H54 (cell line): ENCODE data around the gene SLCO1A2.

ENCODE experiments used
- DNase-seq: peaks from one replicate; pipeline ENCODE4 v3.0.0; 2011; ENCODE audit warnings: low spot score, mixed read lengths; ENCODE audit not compliant: insufficient read length
- FAIRE-seq: peaks from 3 replicates; lab custom pipeline; 2011; peaks lifted over from hg19 to GRCh38; lab: Jason Lieb, UNC
- POLR2A ChIP-seq: IDR thresholded peaks from 2 replicates; pipeline ENCODE4 v1.6.1; 2011; ENCODE audit warnings: low read depth, mild to moderate bottlenecking, low read length

Gene SLCO1A2

GRCh38 chr12:21343636-21344035 lies 8.9 kb upstream of the SLCO1A2 start:
- TF ChIP-seq POLR2A, result no peak
- FAIRE-seq (no peak), DNase-seq (no peak)

- no peak for DNase-seq
- FAIRE-seq, result no peak
- no peak for TF ChIP-seq POLR2A
Observed at GRCh38 chr12:21341769-21342168, 7.1 kb upstream of the SLCO1A2 start.

GRCh38 chr12:21340403-21340802 lies 5.7 kb upstream of the SLCO1A2 start:
- FAIRE-seq (no peak), DNase-seq (no peak)
- no peak for TF ChIP-seq POLR2A

GRCh38 chr12:21339921-21340320 lies 5.2 kb upstream of the SLCO1A2 start:
- no peak for FAIRE-seq
- TF ChIP-seq POLR2A, result no peak
- no peak for DNase-seq

GRCh38 chr12:21337959-21338744 lies 3.4 kb upstream of the SLCO1A2 start:
- DNase-seq (no peak), FAIRE-seq (no peak)
- TF ChIP-seq POLR2A, result no peak

GRCh38 chr12:21337453-21337852 lies 2.7 kb upstream of the SLCO1A2 start:
- FAIRE-seq, result no peak
- no peak for DNase-seq
- TF ChIP-seq POLR2A, result no peak

- peak; percentile 15 for FAIRE-seq
- DNase-seq, result no peak
- TF ChIP-seq POLR2A, result no peak
Observed at GRCh38 chr12:21336656-21337055, 1.9 kb upstream of the SLCO1A2 start.

- FAIRE-seq (no peak), DNase-seq (no peak)
- TF ChIP-seq POLR2A, result no peak
Observed at GRCh38 chr12:21330682-21331253, 3.9 kb downstream of the SLCO1A2 start.

- DNase-seq, result no peak
- no peak for TF ChIP-seq POLR2A
- FAIRE-seq, result no peak
Observed at GRCh38 chr12:21328578-21328977, 6.1 kb downstream of the SLCO1A2 start.

GRCh38 chr12:21324551-21324950 lies 10.2 kb downstream of the SLCO1A2 start:
- FAIRE-seq (no peak), DNase-seq (no peak)

GRCh38 chr12:21323736-21324135 lies 11.0 kb downstream of the SLCO1A2 start:
- DNase-seq (no peak), FAIRE-seq (no peak)
- no peak for TF ChIP-seq POLR2A

More at GRCh38 chr12:21324551-21324950, 10.2 kb downstream of the SLCO1A2 start:
- TF ChIP-seq POLR2A, result no peak

GRCh38 chr12:21308785-21309184 lies 25.9 kb downstream of the SLCO1A2 start:
- DNase-seq, result no peak
- no peak for TF ChIP-seq POLR2A
- FAIRE-seq, result no peak

- no peak for FAIRE-seq
- TF ChIP-seq POLR2A, result no peak
- DNase-seq, result no peak
Observed at GRCh38 chr12:21305661-21306060, 29.1 kb downstream of the SLCO1A2 start.

- DNase-seq, result no peak
- no peak for TF ChIP-seq POLR2A
- FAIRE-seq, result no peak
Observed at GRCh38 chr12:21300632-21301031, 34.1 kb downstream of the SLCO1A2 start.
